HepG2 (cell line): ENCODE measurements around the gene SH3BP2. TPM values are rescaled to one million over a fixed set of nuclear protein-coding genes. Genes with fewer than 3 reads are reported as not detected.
A peak's percentile ranks its signal among the peaks of the same experiment; 100 is the strongest.

ENCODE experiments used
- ATAC-seq: fragments of 200-7000 bp; cut with Tn5 transposase; 3 replicates; pipeline ENCODE4 v1.9.1; 2020; ENCODE audit warnings: mild to moderate bottlenecking, moderate library complexity
- BruUV-seq: library from RNA; stranded (reverse); fragments of 400-500 nt; replicated peaks from 2 replicates; lab custom pipeline; 2021; lab: Mats Ljungman, UMichigan
- CTCF ChIA-PET: fragments of 300-600 bp; formaldehyde crosslinking; extraction: SDS; loops from one replicate; lab custom pipeline; 2021; ENCODE audit warnings: low total read pairs, inconsistent platforms, low intra/inter-chr PET ratio; lab: Yijun Ruan, JAX
- POLR2A ChIA-PET: fragments of 350-600 bp; sonication (Branson Sonifier 250); formaldehyde crosslinking; loops from one replicate; lab custom pipeline; 2020; ENCODE audit warnings: antibody characterized with exemption, inconsistent platforms; lab: Yijun Ruan, JAX
- DNase-seq: peaks from one replicate; pipeline ENCODE4 v3.0.0-alpha.2; 2015; ENCODE audit warnings: low spot score
- FAIRE-seq: peaks from 3 replicates; lab custom pipeline; 2011; peaks lifted over from hg19 to GRCh38; lab: Jason Lieb, UNC
- H2AFZ ChIP-seq: one replicate; pipeline ENCODE4 v1.6.1; 2011; ENCODE audit warnings: low read length, inconsistent platforms
- H3K27ac ChIP-seq: fragments of 300-600 bp; 3 replicates; pipeline ENCODE4 v1.8.0; 2011; ENCODE audit warnings: mixed run types, mild to moderate bottlenecking, mixed read lengths, low read length, inconsistent platforms; ENCODE audit not compliant: insufficient read depth; ENCODE audit errors: extremely low read length
- H3K27me3 ChIP-seq, 2 experiments: fragments of 200-600 bp in 1 of 2; 2 replicates in 1 of 2; 3 replicates in 1 of 2; pipeline versions ENCODE4 v1.6.0 to v1.8.0; 2011; ENCODE audit warnings: low read length in 2 of 2, mild to moderate bottlenecking in 2 of 2, moderate library complexity in 2 of 2, inconsistent platforms in 1 of 2; ENCODE audit not compliant: insufficient read depth in 2 of 2, control insufficient read depth in 1 of 2
- H3K36me3 ChIP-seq, 2 experiments: fragments of 200-600 bp in 1 of 2; replicated peaks in 1 of 2; 2 replicates in 1 of 2; 3 replicates in 1 of 2; pipeline versions ENCODE4 v1.5.1 to v1.8.0; 2011; ENCODE audit warnings: low read length in 2 of 2, inconsistent platforms in 1 of 2; ENCODE audit not compliant: insufficient read depth in 2 of 2, control insufficient read depth in 1 of 2
- H3K4me1 ChIP-seq: 2 replicates; pipeline ENCODE4 v1.5.1; 2012; ENCODE audit warnings: low read length, inconsistent platforms; ENCODE audit not compliant: insufficient read depth
- H3K4me2 ChIP-seq: 2 replicates; pipeline ENCODE4 v1.6.0; 2011; ENCODE audit warnings: low read depth, low read length, inconsistent platforms
- H3K4me3 ChIP-seq, 3 experiments: fragments of 200-600 bp in 1 of 3; sonication (generic), shearing (Covaris generic) in 1 of 3; replicated peaks in 1 of 3; 2 replicates each; pipeline ENCODE4 v1.5.1; 2011 to 2016; ENCODE audit warnings: low read length in 3 of 3, inconsistent platforms in 2 of 3, low read depth in 2 of 3, mild to moderate bottlenecking in 2 of 3, control low read depth in 1 of 3, mixed read lengths in 1 of 3; ENCODE audit not compliant: insufficient read depth in 1 of 3
- H3K79me2 ChIP-seq: one replicate; pipeline ENCODE4 v1.6.1; 2011; ENCODE audit warnings: low read length, inconsistent platforms; ENCODE audit not compliant: insufficient read depth
- H3K9ac ChIP-seq: 2 replicates; pipeline ENCODE4 v1.6.0; 2011; ENCODE audit warnings: mild to moderate bottlenecking, low read depth, low read length, inconsistent platforms; ENCODE audit not compliant: insufficient read depth
- H3K9me3 ChIP-seq: 2 replicates; pipeline ENCODE4 v1.5.1; 2012; ENCODE audit warnings: mild to moderate bottlenecking, low read length
- H4K20me1 ChIP-seq: 2 replicates; pipeline ENCODE4 v1.6.0; 2011; ENCODE audit warnings: inconsistent platforms, mild to moderate bottlenecking, low read length, moderate library complexity; ENCODE audit not compliant: insufficient read depth
- JUNB ChIP-seq: sonication (generic); formaldehyde crosslinking; IDR thresholded peaks from 2 replicates; pipeline ENCODE4 v1.8.0; 2022; ENCODE audit warnings: missing genetic modification reagents, mild to moderate bottlenecking, borderline replicate concordance
- MAFK ChIP-seq, 2 experiments: IDR thresholded peaks in 1 of 2; conservative IDR thresholded peaks in 1 of 2; 2 replicates each; pipeline ENCODE4 v1.6.1; 2011; ENCODE audit warnings: improper control_type of control experiment in 2 of 2, low read length in 2 of 2
- MBD4 ChIP-seq: IDR thresholded peaks from 2 replicates; pipeline ENCODE4 v1.6.1; 2012; ENCODE audit warnings: low read length, inconsistent platforms, borderline replicate concordance
- SMAD1 ChIP-seq: sonication (generic); formaldehyde crosslinking; IDR thresholded peaks from 2 replicates; pipeline ENCODE4 v1.4.0; 2020; ENCODE audit warnings: missing genetic modification reagents, low read depth, mild to moderate bottlenecking, borderline replicate concordance
- TAF15 ChIP-seq: fragments of 200-400 bp; formaldehyde crosslinking; IDR thresholded peaks from one replicate; pipeline ENCODE4 v1.6.1; 2018; ENCODE audit warnings: mild to moderate bottlenecking, low read depth, low read length; ENCODE audit not compliant: poor library complexity, severe bottlenecking
- ZFP36 ChIP-seq: fragments of 150-350 bp; IDR thresholded peaks from 2 replicates; pipeline ENCODE4 v1.6.1; 2018; ENCODE audit warnings: borderline replicate concordance, low read length, low read depth; ENCODE audit not compliant: partially characterized antibody
- ZNF12 ChIP-seq: sonication (generic); formaldehyde crosslinking; IDR thresholded peaks from 2 replicates; pipeline ENCODE4 v1.5.0; 2020; ENCODE audit warnings: missing genetic modification reagents
- ZNF121 ChIP-seq: sonication (generic); formaldehyde crosslinking; IDR thresholded peaks from 2 replicates; pipeline ENCODE4 v1.5.0; 2020; ENCODE audit warnings: mild to moderate bottlenecking, missing genetic modification reagents
- ZNF17 ChIP-seq: sonication (generic); formaldehyde crosslinking; IDR thresholded peaks from 2 replicates; pipeline ENCODE4 v1.5.0; 2020; ENCODE audit warnings: mild to moderate bottlenecking, missing genetic modification reagents
- ZNF607 ChIP-seq: sonication (generic); formaldehyde crosslinking; IDR thresholded peaks from 2 replicates; pipeline ENCODE4 v1.5.1; 2020; ENCODE audit warnings: missing genetic modification reagents, mild to moderate bottlenecking, borderline replicate concordance
- WGBS: methylation state at CpG from one replicate; pipeline ENCODE4 v1.1.6; 2017; ENCODE audit warnings: low lambda C conversion rate; 5-methylcytosine and 5-hydroxymethylcytosine counted together
- in situ Hi-C: cut with HindIII; loops from 2 replicates; pipeline ENCODE4 v1.10.0; 2017; ENCODE audit warnings: low pct_unique_long_range_greater_than_20kb; ENCODE audit not compliant: extremely low pct_ligation_motif_present
- intact Hi-C: fragments of 100-400 bp; cut with micrococcal nuclease; formaldehyde crosslinking; loops from one replicate; pipeline ENCODE4 v1.10.0; 2022; ENCODE audit not compliant: unreplicated experiment
- polyA plus RNA-seq, 8 experiments: library from polyadenylated mRNA; depleted of rRNA in 3 of 8; stranded (reverse) in 7 of 8; unstranded in 1 of 8; fragments of >200 nt; fragmentation: Illumina TruSeq in 4 of 8; extraction: Trizol in 4 of 8; gene quantifications; 2 replicates each; pipeline versions ENCODE4 v1.2.1 to v1.2.3, GENCODE V29; 2011 to 2016; ENCODE audit warnings: low read depth in 4 of 8, missing spikeins in 1 of 8, mixed read lengths in 1 of 8; ENCODE audit not compliant: insufficient read depth in 1 of 8
- total RNA-seq, 5 experiments: library from RNA; depleted of rRNA; stranded (reverse); fragments of >200 nt; fragmentation: Illumina TruSeq; extraction: Trizol; gene quantifications; 2 replicates each; pipeline ENCODE4 v1.2.3, GENCODE V29; 2016; ENCODE audit warnings: low read depth in 1 of 5

Gene SH3BP2
- total and polyA plus RNA-seq, 2 of the 13 experiments (the other 11 are each of a cell fraction or from before 2014, with no cell fraction given): 16.9 to 34.5 TPM

DNA sequence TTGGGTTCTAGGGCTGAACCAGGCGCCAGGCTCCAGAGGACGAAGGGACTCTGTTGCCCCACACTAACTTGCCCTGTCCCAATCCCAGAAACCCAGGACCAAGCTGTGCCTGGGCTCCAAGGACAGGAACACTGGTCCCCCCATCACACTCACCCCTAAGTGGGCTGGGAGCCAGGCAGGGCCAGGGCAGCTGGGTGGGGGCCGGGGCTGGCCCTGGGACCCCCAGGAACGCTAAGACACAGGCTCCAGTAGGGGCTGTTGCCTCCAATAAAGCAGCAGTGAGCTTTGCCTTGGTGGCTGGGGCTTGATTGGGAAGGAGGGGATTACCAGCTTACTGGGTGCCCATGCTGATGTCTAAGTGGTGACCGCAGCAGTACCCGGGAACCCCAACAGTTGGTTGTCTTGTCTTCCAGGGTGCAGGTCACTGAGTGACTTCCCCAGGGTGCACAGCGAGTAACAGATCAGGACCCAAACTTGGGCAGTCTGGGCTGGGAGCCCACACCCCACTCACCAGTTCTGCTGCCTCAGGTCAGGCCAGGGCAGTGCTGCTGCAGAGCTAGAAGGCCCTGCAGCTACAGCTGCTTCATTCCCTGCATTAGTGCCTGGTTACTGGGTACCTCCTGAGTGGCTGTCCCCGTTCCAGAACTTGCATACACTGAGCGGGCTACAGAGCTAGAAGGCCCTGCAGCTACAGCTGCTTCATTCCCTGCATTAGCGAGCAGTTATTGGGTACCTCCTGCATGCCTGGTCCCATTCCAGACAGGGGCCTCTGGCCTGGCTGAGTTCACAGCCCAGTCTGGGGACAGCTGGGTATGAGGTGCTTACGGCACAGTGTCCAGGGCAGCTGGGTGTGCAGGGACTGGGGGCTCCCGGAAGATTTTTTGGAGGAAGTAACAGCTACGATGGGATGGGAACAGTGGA lies 41.4 kb downstream of the SH3BP2 start:
- ChIA-PET CTCF (no interaction called here), POLR2A (interaction anchor here (1.5 kb wide), 1 partner anchor 40 kb away, joined by 3 read pairs; no protein-coding TSS in a partner anchor)
- 84% methylated on average over 7 of the region's 13 CpGs for WGBS
- Histone ChIP-seq H3K4me3 (no peak overlapping the region), H4K20me1 (no peaks in the 10 kb centered on the region), H3K4me2 (no peak overlapping the region), H3K36me3 (peaks cover 8 to 32% of the 10 kb centered on the region in 2 experiments; a peak in 3 of 5 replicates), H2AFZ (no peak overlapping the region), H3K27me3 (no peaks in the 10 kb centered on the region), H3K27ac (no peak overlapping the region), H3K9me3 (no peaks in the 10 kb centered on the region), H3K4me1 (peaks cover 11% of the 10 kb centered on the region), H3K79me2 (no peaks in the 10 kb centered on the region), H3K9ac (no peak overlapping the region)
- FAIRE-seq (no peak), DNase-seq (no peak), ATAC-seq (peak; percentile 20)
- TF ChIP-seq TAF15 (no peak), ZFP36 (no peak), SMAD1 (CRISPR knock-in tag) (no peak), MAFK (conservative IDR thresholded peaks at IDR 0.05 in 1 of 2, IDR thresholded peaks at IDR 0.05 in 1 of 2; ENCODE audit: low read length in 2 of 2) (no peak), ZNF607 (CRISPR knock-in tag) (no peak), ZNF17 (CRISPR knock-in tag) (0 out of 2 replicates have a peak, but pooled peaks have one; percentile 2), ZNF121 (CRISPR knock-in tag) (peak; percentile 41; the same call in 1 of the 2 replicates), MBD4 (no peak), ZNF12 (CRISPR knock-in tag) (no peak), JUNB (CRISPR knock-in tag) (no peak)
- intact Hi-C loops: no loop called here
- in situ Hi-C loops: no loop called here
- no TSS peak for BruUV-seq
